ENCODE data around the gene BARHL1. TPM values are rescaled to one million over a fixed set of nuclear protein-coding genes. Genes with fewer than 3 reads are reported as not detected.

The BARHL1 gene
- total RNA-seq, 1 experiment from 2014 or later, result not detected

DNA sequence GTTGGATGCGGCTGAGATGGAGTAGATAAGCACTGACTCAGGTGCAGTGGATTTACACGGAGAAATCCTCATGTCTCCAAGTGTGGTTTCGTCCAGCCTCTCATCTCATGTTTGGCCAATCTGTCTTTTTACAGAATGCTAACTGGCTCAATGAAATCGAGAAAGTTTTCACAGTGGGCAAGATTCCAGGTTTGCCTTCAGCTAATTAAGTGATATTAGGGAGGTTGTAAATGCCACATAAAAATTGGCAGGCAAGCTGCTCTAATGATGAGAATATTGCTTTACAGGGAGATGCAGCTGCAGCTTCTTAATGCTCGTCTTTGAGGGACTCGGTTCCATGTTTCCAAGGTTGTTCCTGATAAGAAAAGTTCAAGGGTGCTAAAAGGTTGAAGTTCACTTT lies 23.7 kb downstream of the BARHL1 start:
- Mint-ChIP-seq H3K9me3 (no peaks in the 10 kb centered on the region), H3K36me3 (ENCODE audit: insufficient read depth in 1 of 3, low read depth in 3 of 3) (peaks cover 15 to 53% (median 25%) of the 10 kb centered on the region in 3 experiments; a peak in 6 of 7 replicates), H3K27me3 (ENCODE audit: low read depth) (no peaks in the 10 kb centered on the region), H3K4me3 (no peak overlapping the region), H3K27ac (peak overlapping the region in 2 of 3 experiments; percentile 45 to 93; a peak in 3 of 7 replicates), H3K4me1 (peaks cover 17 to 27% of the 10 kb centered on the region in 2 experiments)
- no peak overlapping the region for H3K18ac ChIP-seq (ENCODE audit: insufficient read length, low read depth, low read length)
- no peak overlapping the region for H3K14ac ChIP-seq (ENCODE audit: insufficient read depth, low read length)
- H3K4me1 ChIP-seq (ENCODE audit: insufficient read depth, low read length), result no peaks in the 10 kb centered on the region
- H3K23me2 ChIP-seq (ENCODE audit: insufficient read length, low read depth, low read length, poor library complexity, severe bottlenecking), result no peaks in the 10 kb centered on the region
- no peak overlapping the region for H2BK5ac ChIP-seq (ENCODE audit: insufficient read length, low read length)
- no peak overlapping the region for H3K56ac ChIP-seq (ENCODE audit: insufficient read length, low read depth, low read length)
- no peaks in the 10 kb centered on the region for H3K79me2 ChIP-seq (ENCODE audit: insufficient read depth, low read length)
- H3K27ac ChIP-seq (ENCODE audit: insufficient read length, low read depth, low read length), result no peak overlapping the region
- H4K8ac ChIP-seq (replicated peaks; ENCODE audit: insufficient read length, low read depth, low read length), result no peak overlapping the region
- no peak for DNase-seq
- no peak overlapping the region for H2BK120ac ChIP-seq (ENCODE audit: low read depth, low read length, poor library complexity, severe bottlenecking)
- no peak for TF ChIP-seq CTCF (conservative IDR thresholded peaks at IDR 0.05)
- no peak overlapping the region for H2BK20ac ChIP-seq (ENCODE audit: low read depth, low read length, poor library complexity, severe bottlenecking)
- H4K20me1 ChIP-seq (ENCODE audit: control insufficient read depth, insufficient read depth, insufficient read length), result no peaks in the 10 kb centered on the region
- no CpG with 5 or more reads among the region's 6 CpGs for WGBS (ENCODE audit: extremely low coverage, insufficient read length, low lambda C conversion rate)
- no peaks in the 10 kb centered on the region for H3K9me3 ChIP-seq (ENCODE audit: control insufficient read depth, low read depth, low read length)
- H2BK15ac ChIP-seq (ENCODE audit: low read depth, low read length), result no peak overlapping the region
- no peak overlapping the region for H2AK5ac ChIP-seq (ENCODE audit: insufficient read length, low read length)
- no peaks in the 10 kb centered on the region for H3K79me1 ChIP-seq (ENCODE audit: insufficient read depth, low read depth, low read length, poor library complexity, severe bottlenecking)
- no peak overlapping the region for H2AFZ ChIP-seq (ENCODE audit: low read length)
- H3K23ac ChIP-seq (ENCODE audit: insufficient read length, low read depth, low read length), result no peak overlapping the region
- no peak overlapping the region for H3K9ac ChIP-seq (ENCODE audit: extremely low read depth, insufficient read length, low read length)
- no peak overlapping the region for H4K91ac ChIP-seq (ENCODE audit: insufficient read length, low read depth, low read length)
- H3K27me3 ChIP-seq (ENCODE audit: insufficient read depth, low read length), result no peaks in the 10 kb centered on the region
- H3K4ac ChIP-seq (ENCODE audit: low read depth, low read length), result no peak overlapping the region
- H4K5ac ChIP-seq (ENCODE audit: insufficient read length, low read depth, low read length), result no peak overlapping the region
- H3T11ph ChIP-seq (ENCODE audit: low read length), result no peak overlapping the region
- H2BK12ac ChIP-seq (ENCODE audit: insufficient read length, low read depth, low read length), result no peak overlapping the region
- H3K4me2 ChIP-seq (ENCODE audit: insufficient read depth, insufficient read length, low read length), result no peak overlapping the region
